MM.1S (cell line): Measurements from ENCODE around the gene VWA5B2.

Experiments used
- CTCF ChIP-seq: fragments of 300-600 bp; sonication (generic); IDR thresholded peaks from 2 replicates; pipeline ENCODE4 v1.5.1; 2016; ENCODE audit warnings: antibody characterized with exemption, low read length, mixed read lengths
- EZH2 ChIP-seq: fragments of 300-600 bp; sonication (generic); optimal IDR thresholded peaks from 2 replicates; pipeline ENCODE3; 2017; ENCODE audit warnings: low read depth, mild to moderate bottlenecking, antibody characterized with exemption, low read length, mixed read lengths
- EZH2phosphoT487 ChIP-seq: fragments of 300-600 bp; sonication (generic); IDR thresholded peaks from 2 replicates; pipeline ENCODE4 v1.6.1; 2018; ENCODE audit warnings: antibody characterized with exemption, low read length

- TF ChIP-seq CTCF, result no peak
- TF ChIP-seq EZH2phosphoT487, result no peak
- TF ChIP-seq EZH2, result no peak
Observed at GRCh38 chr3:184198509-184198908, 30.9 kb upstream of the VWA5B2 start.
